ENCODE data around the gene STMN3. TPM values are rescaled to one million over a fixed set of nuclear protein-coding genes. Genes with fewer than 3 reads are reported as not detected.

The STMN3 gene
- total RNA-seq, 1 experiment from 2014 or later: 15.8 TPM

DNA sequence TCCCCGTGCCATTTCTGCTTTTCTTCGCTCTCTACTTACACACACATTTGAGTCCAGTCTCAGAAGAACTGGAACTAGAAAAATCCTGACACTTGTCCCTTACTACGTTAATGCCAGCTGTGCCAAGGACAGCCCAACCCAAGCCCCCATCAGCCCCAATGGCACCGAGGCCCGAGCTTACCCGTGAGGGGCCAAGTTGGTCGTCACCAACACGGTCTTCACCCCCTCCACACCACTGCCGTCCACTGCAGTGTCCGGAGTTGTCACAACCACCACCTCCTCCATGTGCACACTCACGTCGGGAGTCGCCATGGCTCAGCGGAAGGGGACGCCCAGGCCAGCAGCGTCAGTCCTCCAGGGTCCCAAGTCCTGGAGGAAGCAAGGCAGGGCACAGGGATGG lies 34.1 kb downstream of the STMN3 start:
- H3K4me3 ChIP-seq (ENCODE audit: low read length): no peak overlapping the region
- no peak overlapping the region for H3K9ac ChIP-seq (ENCODE audit: low read length)
- no peaks in the 10 kb centered on the region for H3K27me3 ChIP-seq (ENCODE audit: low read length)
- no peak overlapping the region for H2AFZ ChIP-seq (ENCODE audit: low read length)
- H3F3A ChIP-seq (ENCODE audit: low read length, unreplicated experiment): no peaks in the 10 kb centered on the region
- peaks cover 8% of the 10 kb centered on the region for H3K36me3 ChIP-seq (ENCODE audit: low read depth, low read length)
- H3K4me1 ChIP-seq (ENCODE audit: insufficient read depth, low read length): no peaks in the 10 kb centered on the region
- no peak overlapping the region for H3K27ac ChIP-seq (ENCODE audit: low read length)
- H3K9me2 ChIP-seq (replicated peaks; ENCODE audit: low read length): no peaks in the 10 kb centered on the region
- intact Hi-C loops (cut with micrococcal nuclease): no loop called here
- ATAC-seq: no peak
- ChIA-PET CTCF (no interaction called here), POLR2A (ENCODE audit: unreplicated experiment) (no interaction called here)
- no peak for DNase-seq
- H3K9me3 ChIP-seq (ENCODE audit: low read length): no peaks in the 10 kb centered on the region
- TF ChIP-seq EZH2 (IDR thresholded peaks at IDR 0.05; ENCODE audit: low read length, unreplicated experiment) (no peak), CTCF (conservative IDR thresholded peaks at IDR 0.05; ENCODE audit: low read depth, low read length) (no peak), EZH2phosphoT487 (IDR thresholded peaks at IDR 0.05; ENCODE audit: borderline replicate concordance, low read length) (no peak)
- H3K79me2 ChIP-seq (ENCODE audit: low read length): peaks cover 35% of the 10 kb centered on the region
- BruUV-seq (replicated peaks): no TSS peak
- H3K4me2 ChIP-seq (ENCODE audit: low read length): no peak overlapping the region
- no peaks in the 10 kb centered on the region for H4K20me1 ChIP-seq (ENCODE audit: low read length)

- no peaks in the 10 kb centered on the region for H3K9me3 ChIP-seq (ENCODE audit: low read length)
- no peak for DNase-seq
- no peaks in the 10 kb centered on the region for H3K4me1 ChIP-seq (ENCODE audit: insufficient read depth, low read length)
- H3K27me3 ChIP-seq (ENCODE audit: low read length): no peaks in the 10 kb centered on the region
- intact Hi-C loops (cut with micrococcal nuclease): no loop called here
- ChIA-PET CTCF (no interaction called here), POLR2A (ENCODE audit: unreplicated experiment) (interaction anchor here (0.6 kb wide), 1 partner anchor 98 kb away, joined by 3 read pairs; no protein-coding TSS in a partner anchor)
- BruUV-seq (replicated peaks): no TSS peak
- H3K4me2 ChIP-seq (ENCODE audit: low read length): no peak overlapping the region
- H3F3A ChIP-seq (ENCODE audit: low read length, unreplicated experiment): no peaks in the 10 kb centered on the region
- no peak overlapping the region for H3K27ac ChIP-seq (ENCODE audit: low read length)
- no peaks in the 10 kb centered on the region for H4K20me1 ChIP-seq (ENCODE audit: low read length)
- ATAC-seq: no peak
- no peak overlapping the region for H2AFZ ChIP-seq (ENCODE audit: low read length)
- H3K36me3 ChIP-seq (ENCODE audit: low read depth, low read length): peaks cover 8% of the 10 kb centered on the region
- H3K9ac ChIP-seq (ENCODE audit: low read length): no peak overlapping the region
- H3K9me2 ChIP-seq (replicated peaks; ENCODE audit: low read length): no peaks in the 10 kb centered on the region
- H3K79me2 ChIP-seq (ENCODE audit: low read length): peaks cover 35% of the 10 kb centered on the region
- TF ChIP-seq CTCF (conservative IDR thresholded peaks at IDR 0.05; ENCODE audit: low read depth, low read length): no peak
- TF ChIP-seq EZH2 (IDR thresholded peaks at IDR 0.05; ENCODE audit: low read length, unreplicated experiment): no peak
- TF ChIP-seq EZH2phosphoT487 (IDR thresholded peaks at IDR 0.05; ENCODE audit: borderline replicate concordance, low read length): no peak
- H3K4me3 ChIP-seq (ENCODE audit: low read length): no peak overlapping the region
Observed at GRCh38 chr20:63618291-63618980, 34.8 kb downstream of the STMN3 start.

DNA sequence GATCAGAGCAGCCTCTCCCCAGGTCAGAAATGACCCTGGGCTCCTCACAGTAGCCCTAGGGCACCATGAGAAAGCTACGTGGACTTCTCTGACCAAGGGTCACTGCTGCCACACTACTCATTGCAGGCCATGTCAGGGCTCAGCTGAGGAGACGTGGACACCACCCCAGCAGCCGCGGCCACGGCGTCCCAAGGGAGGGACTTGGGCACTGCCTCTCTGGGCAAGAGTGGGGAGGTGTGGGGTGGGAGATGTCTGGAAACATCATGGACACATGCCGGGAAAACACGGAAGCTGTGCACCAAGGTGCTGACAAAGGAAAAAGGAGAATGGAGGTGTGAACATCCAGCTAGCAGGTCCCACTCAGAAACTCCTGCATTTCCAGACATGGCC lies 35.4 kb downstream of the STMN3 start:
- H3K27ac ChIP-seq (ENCODE audit: low read length): no peak overlapping the region
- CTCF ChIA-PET: no interaction called here
- intact Hi-C loops (cut with micrococcal nuclease): no loop called here

More for the DNA sequence above, 35.4 kb downstream of the STMN3 start:
- POLR2A ChIA-PET (ENCODE audit: unreplicated experiment): no interaction called here
- H3K9me3 ChIP-seq (ENCODE audit: low read length): no peaks in the 10 kb centered on the region
- no peak for DNase-seq
- no peak overlapping the region for H3K4me2 ChIP-seq (ENCODE audit: low read length)
- H4K20me1 ChIP-seq (ENCODE audit: low read length): no peaks in the 10 kb centered on the region
- BruUV-seq (replicated peaks): no TSS peak
- peaks cover 29% of the 10 kb centered on the region for H3K79me2 ChIP-seq (ENCODE audit: low read length)
- no peaks in the 10 kb centered on the region for H3K27me3 ChIP-seq (ENCODE audit: low read length)
- no peak for ATAC-seq
- H3K4me1 ChIP-seq (ENCODE audit: insufficient read depth, low read length): no peaks in the 10 kb centered on the region
- no peaks in the 10 kb centered on the region for H3K9me2 ChIP-seq (replicated peaks; ENCODE audit: low read length)
- no peak overlapping the region for H2AFZ ChIP-seq (ENCODE audit: low read length)
- no peaks in the 10 kb centered on the region for H3F3A ChIP-seq (ENCODE audit: low read length, unreplicated experiment)
- no peak overlapping the region for H3K4me3 ChIP-seq (ENCODE audit: low read length)
- TF ChIP-seq EZH2phosphoT487 (IDR thresholded peaks at IDR 0.05; ENCODE audit: borderline replicate concordance, low read length): no peak
- no peak for TF ChIP-seq CTCF (conservative IDR thresholded peaks at IDR 0.05; ENCODE audit: low read depth, low read length)
- TF ChIP-seq EZH2 (IDR thresholded peaks at IDR 0.05; ENCODE audit: low read length, unreplicated experiment): no peak
- H3K36me3 ChIP-seq (ENCODE audit: low read depth, low read length): peaks cover 8% of the 10 kb centered on the region
- no peak overlapping the region for H3K9ac ChIP-seq (ENCODE audit: low read length)

Data from PC-3 (cell line).